OCI-LY7 (cell line): ENCODE measurements around the gene SAYSD1. TPM values are rescaled to one million over a fixed set of nuclear protein-coding genes. Genes with fewer than 3 reads are reported as not detected.

Source experiments
- BruUV-seq: library from RNA; stranded (reverse); fragments of 400-500 nt; replicated peaks from 2 replicates; lab custom pipeline; 2021; lab: Mats Ljungman, UMichigan
- CTCF ChIA-PET: fragments of 300-600 bp; sonication (Branson Sonifier 250); formaldehyde crosslinking; loops from one replicate; lab custom pipeline; 2022; ENCODE audit warnings: antibody characterized with exemption; ENCODE audit not compliant: unreplicated experiment; lab: Charles Lee
- POLR2A ChIA-PET: fragments of 300-600 bp; sonication (Branson Sonifier 250); formaldehyde crosslinking; loops from one replicate; lab custom pipeline; 2022; ENCODE audit warnings: antibody characterized with exemption; lab: Charles Lee
- DNase-seq: peaks from one replicate; pipeline ENCODE4 v3.0.0-alpha.2; 2015; ENCODE audit warnings: low spot score
- H2AFZ ChIP-seq: fragments of 200-600 bp; sonication (generic), shearing (Covaris generic); 2 replicates; pipeline ENCODE4 v1.6.1; 2014; ENCODE audit warnings: mild to moderate bottlenecking, antibody characterized with exemption, low read length, moderate library complexity
- H3K27ac ChIP-seq: fragments of 200-600 bp; sonication (generic); 2 replicates; pipeline ENCODE4 v1.5.1; 2014; ENCODE audit warnings: mixed run types, low read depth, mild to moderate bottlenecking, moderate library complexity, low read length, inconsistent platforms; ENCODE audit not compliant: poor library complexity, severe bottlenecking
- H3K36me3 ChIP-seq: fragments of 200-600 bp; sonication (generic); 2 replicates; pipeline ENCODE4 v1.6.1; 2014; ENCODE audit warnings: mild to moderate bottlenecking, antibody characterized with exemption, low read length, moderate library complexity, mixed read lengths; ENCODE audit not compliant: insufficient read depth
- H3K4me1 ChIP-seq: fragments of 200-600 bp; sonication (generic); 2 replicates; pipeline ENCODE4 v1.5.1; 2014; ENCODE audit warnings: mild to moderate bottlenecking, low read length; ENCODE audit not compliant: insufficient read depth, poor library complexity, severe bottlenecking
- H3K4me2 ChIP-seq: fragments of 200-600 bp; sonication (generic); 2 replicates; pipeline ENCODE4 v1.6.1; 2014; ENCODE audit warnings: mild to moderate bottlenecking, low read length
- H3K4me3 ChIP-seq: fragments of 200-600 bp; sonication (generic); 2 replicates; pipeline ENCODE4 v1.5.1; 2014; ENCODE audit warnings: mild to moderate bottlenecking, low read depth, low read length; ENCODE audit not compliant: poor library complexity, severe bottlenecking
- H3K79me2 ChIP-seq: fragments of 200-600 bp; sonication (generic); 2 replicates; pipeline ENCODE4 v1.6.1; 2016; ENCODE audit warnings: low read depth, mild to moderate bottlenecking, low read length, moderate library complexity, mixed read lengths; ENCODE audit not compliant: insufficient read depth
- H3K9me2 ChIP-seq: fragments of 200-600 bp; sonication (generic); 2 replicates; pipeline ENCODE4 v1.6.1; 2016; ENCODE audit warnings: mild to moderate bottlenecking, low read length, mixed read lengths; ENCODE audit not compliant: insufficient read depth
- H3K9me3 ChIP-seq: fragments of 200-600 bp; sonication (generic); 2 replicates; pipeline ENCODE4 v1.6.1; 2014; ENCODE audit warnings: mild to moderate bottlenecking, mixed run types, low read length, mixed read lengths
- H4K20me1 ChIP-seq: fragments of 200-600 bp; sonication (generic); 2 replicates; pipeline ENCODE4 v1.6.1; 2014; ENCODE audit warnings: mild to moderate bottlenecking, antibody characterized with exemption, low read length, moderate library complexity, mixed read lengths; ENCODE audit not compliant: insufficient read depth
- CTCF ChIP-seq: fragments of 200-600 bp; sonication (generic); conservative IDR thresholded peaks from 2 replicates; pipeline ENCODE4 v1.5.1; 2014; ENCODE audit warnings: mild to moderate bottlenecking, antibody characterized with exemption, low read length, moderate library complexity, mixed read lengths
- EZH2phosphoT487 ChIP-seq: fragments of 200-600 bp; sonication (generic); IDR thresholded peaks from 2 replicates; pipeline ENCODE4 v1.6.1; 2018; ENCODE audit warnings: low read depth, borderline replicate concordance, mild to moderate bottlenecking, mixed run types, antibody characterized with exemption, low read length, moderate library complexity, mixed read lengths
- intact Hi-C: fragments of 100-400 bp; cut with micrococcal nuclease; formaldehyde crosslinking; loops from one replicate; pipeline ENCODE4 v1.10.0; 2022; ENCODE audit not compliant: unreplicated experiment
- total RNA-seq, 2 experiments: library from RNA; depleted of rRNA in 1 of 2; stranded (reverse); fragments of >200 nt in 1 of 2; shearing (Covaris generic) in 1 of 2; gene quantifications; 2 replicates each; pipeline ENCODE4 v1.2.3, GENCODE V29; 2014 to 2022

SAYSD1 gene
- total RNA-seq, 2 experiments from 2014 or later, result 10.7 to 14.1 TPM

GRCh38 chr6:39108041-39108839 lies 6.7 kb downstream of the SAYSD1 start:
- no peaks in the 10 kb centered on the region for H3K9me3 ChIP-seq
- no peak overlapping the region for H3K4me2 ChIP-seq
- H3K4me3 ChIP-seq, result no peak overlapping the region
- intact Hi-C loops, result no loop called here
- no peak overlapping the region for H2AFZ ChIP-seq
- no peaks in the 10 kb centered on the region for H4K20me1 ChIP-seq
- no peaks in the 10 kb centered on the region for H3K9me2 ChIP-seq
- ChIA-PET CTCF (no interaction called here), POLR2A (no interaction called here)
- H3K27ac ChIP-seq, result no peak overlapping the region
- BruUV-seq, result no TSS peak
- TF ChIP-seq CTCF (no peak), EZH2phosphoT487 (no peak)
- H3K36me3 ChIP-seq, result peaks cover 8% of the 10 kb centered on the region; the same call in 1 of the 2 replicates
- H3K4me1 ChIP-seq, result peaks cover 1% of the 10 kb centered on the region
- no peaks in the 10 kb centered on the region; the same call in 1 of the 2 replicates for H3K79me2 ChIP-seq
- DNase-seq, result no peak

- no peaks in the 10 kb centered on the region for H3K79me2 ChIP-seq
- H2AFZ ChIP-seq, result no peak overlapping the region
- no peak for DNase-seq
- BruUV-seq, result no TSS peak
- no peaks in the 10 kb centered on the region for H3K9me2 ChIP-seq
- H4K20me1 ChIP-seq, result no peaks in the 10 kb centered on the region
- no peaks in the 10 kb centered on the region for H3K9me3 ChIP-seq
- intact Hi-C loops, result no loop called here
- no peak for TF ChIP-seq CTCF
- TF ChIP-seq EZH2phosphoT487, result no peak
- H3K27ac ChIP-seq, result no peak overlapping the region
- H3K4me2 ChIP-seq, result no peak overlapping the region
- ChIA-PET POLR2A (no interaction called here), CTCF (no interaction called here)
- H3K4me1 ChIP-seq, result no peaks in the 10 kb centered on the region
- H3K36me3 ChIP-seq, result peaks cover 8% of the 10 kb centered on the region; the same call in 1 of the 2 replicates
- H3K4me3 ChIP-seq, result no peak overlapping the region
Observed at GRCh38 chr6:39107641-39108040, 7.3 kb downstream of the SAYSD1 start.

GRCh38 chr6:39107034-39107433 lies 8.0 kb downstream of the SAYSD1 start:
- CTCF ChIA-PET, result no interaction called here
- peaks cover 8% of the 10 kb centered on the region; the same call in 1 of the 2 replicates for H3K36me3 ChIP-seq

More at GRCh38 chr6:39107034-39107433, 8.0 kb downstream of the SAYSD1 start:
- H3K4me1 ChIP-seq, result no peaks in the 10 kb centered on the region
- intact Hi-C loops, result no loop called here
- H2AFZ ChIP-seq, result no peak overlapping the region
- no peak overlapping the region for H3K27ac ChIP-seq
- no TSS peak for BruUV-seq
- H3K4me3 ChIP-seq, result no peak overlapping the region
- H3K9me2 ChIP-seq, result no peaks in the 10 kb centered on the region
- TF ChIP-seq EZH2phosphoT487, result no peak
- TF ChIP-seq CTCF, result no peak
- H3K9me3 ChIP-seq, result no peaks in the 10 kb centered on the region
- H3K4me2 ChIP-seq, result no peak overlapping the region
- H4K20me1 ChIP-seq, result no peaks in the 10 kb centered on the region
- DNase-seq, result no peak
- no peaks in the 10 kb centered on the region for H3K79me2 ChIP-seq
- POLR2A ChIA-PET, result no interaction called here
